IMR-90 (cell line): ENCODE results near the gene MEST. TPM values are rescaled to one million over a fixed set of nuclear protein-coding genes. Genes with fewer than 3 reads are reported as not detected.

ENCODE experiments used
- ATAC-seq: fragments of 200-7000 bp; cut with Tn5 transposase; 2 replicates; pipeline ENCODE4 v1.9.1; 2020; ENCODE audit warnings: low read depth, mild to moderate bottlenecking, moderate library complexity
- BruUV-seq: library from RNA; stranded (reverse); fragments of 400-500 nt; replicated peaks from 2 replicates; lab custom pipeline; 2021; lab: Mats Ljungman, UMichigan
- CTCF ChIA-PET: fragments of 300-600 bp; formaldehyde crosslinking; extraction: SDS; loops from one replicate; lab custom pipeline; 2021; ENCODE audit warnings: antibody characterized with exemption; lab: Yijun Ruan, JAX
- POLR2A ChIA-PET: fragments of 300-600 bp; sonication (Branson Sonifier 250); formaldehyde crosslinking; loops from one replicate; lab custom pipeline; 2022; ENCODE audit warnings: antibody characterized with exemption; ENCODE audit not compliant: unreplicated experiment; lab: Charles Lee
- DNase-seq: peaks from one replicate; pipeline ENCODE4 v3.0.0; 2013
- H2AFZ ChIP-seq: replicated peaks from 2 replicates; pipeline ENCODE3; 2013; ENCODE audit warnings: low read length, mild to moderate bottlenecking; ENCODE audit not compliant: poor library complexity
- H2AK5ac ChIP-seq: 2 replicates; pipeline ENCODE4 v1.6.1; 2013; ENCODE audit warnings: low read depth, low read length, inconsistent platforms
- H2AK9ac ChIP-seq: replicated peaks from 2 replicates; pipeline ENCODE3; 2013; ENCODE audit warnings: mild to moderate bottlenecking, low read depth, low read length, moderate library complexity; ENCODE audit not compliant: poor library complexity
- H2BK120ac ChIP-seq: 2 replicates; pipeline ENCODE4 v1.6.1; 2013; ENCODE audit warnings: low read depth, low read length, inconsistent platforms
- H2BK15ac ChIP-seq: 3 replicates; pipeline ENCODE4 v1.6.1; 2013; ENCODE audit warnings: low read depth, low read length, inconsistent platforms
- H2BK20ac ChIP-seq: 2 replicates; pipeline ENCODE4 v1.6.1; 2013; ENCODE audit warnings: low read depth, mild to moderate bottlenecking, inconsistent platforms, low read length, moderate library complexity
- H2BK5ac ChIP-seq: 2 replicates; pipeline ENCODE4 v1.6.1; 2013; ENCODE audit warnings: mild to moderate bottlenecking, low read depth, low read length, inconsistent platforms; ENCODE audit not compliant: poor library complexity, severe bottlenecking
- H3K14ac ChIP-seq: replicated peaks from 2 replicates; pipeline ENCODE4 v1.6.1; 2013; ENCODE audit warnings: low read depth, low read length, inconsistent platforms
- H3K18ac ChIP-seq: 2 replicates; pipeline ENCODE4 v1.6.1; 2013; ENCODE audit warnings: low read depth, low read length, control low read depth
- H3K23ac ChIP-seq: 2 replicates; pipeline ENCODE4 v1.6.1; 2013; ENCODE audit warnings: low read depth, low read length, inconsistent platforms
- H3K27ac ChIP-seq: 2 replicates; pipeline ENCODE4 v1.5.1; 2013; ENCODE audit warnings: mild to moderate bottlenecking, control low read depth, low read length; ENCODE audit not compliant: insufficient read depth
- H3K27me3 ChIP-seq: 2 replicates; pipeline ENCODE4 v1.6.1; 2013; ENCODE audit warnings: low read length; ENCODE audit not compliant: control insufficient read depth, insufficient read depth
- H3K36me3 ChIP-seq: 2 replicates; pipeline ENCODE4 v1.6.1; 2013; ENCODE audit warnings: low read length, mixed read lengths; ENCODE audit not compliant: control insufficient read depth, insufficient read depth
- H3K4ac ChIP-seq: 2 replicates; pipeline ENCODE4 v1.6.1; 2013; ENCODE audit warnings: low read depth, low read length, inconsistent platforms
- H3K4me1 ChIP-seq: 2 replicates; pipeline ENCODE4 v1.6.1; 2013; ENCODE audit warnings: low read length, mixed read lengths; ENCODE audit not compliant: control insufficient read depth, insufficient read depth
- H3K4me2 ChIP-seq: 2 replicates; pipeline ENCODE4 v1.6.1; 2013; ENCODE audit warnings: low read depth, mild to moderate bottlenecking, control low read depth, low read length, moderate library complexity
- H3K4me3 ChIP-seq: 2 replicates; pipeline ENCODE4 v1.5.1; 2013; ENCODE audit warnings: low read depth, mild to moderate bottlenecking, control low read depth, low read length, moderate library complexity; ENCODE audit not compliant: insufficient read depth
- H3K56ac ChIP-seq: 2 replicates; pipeline ENCODE4 v1.6.1; 2013; ENCODE audit warnings: low read length, inconsistent platforms; ENCODE audit not compliant: insufficient read depth; ENCODE audit errors: extremely low read depth
- H3K79me1 ChIP-seq, 2 experiments: 2 replicates each; pipeline ENCODE4 v1.6.1; 2013; ENCODE audit warnings: low read length in 2 of 2, inconsistent platforms in 1 of 2, low read depth in 1 of 2
- H3K9ac ChIP-seq: 2 replicates; pipeline ENCODE4 v1.6.1; 2013; ENCODE audit warnings: low read depth, low read length, control low read depth
- H3K9me1 ChIP-seq: 2 replicates; pipeline ENCODE4 v1.6.1; 2013; ENCODE audit warnings: low read length, inconsistent platforms; ENCODE audit not compliant: insufficient read depth
- H3K9me3 ChIP-seq: 2 replicates; pipeline ENCODE4 v1.6.1; 2013; ENCODE audit warnings: low read length; ENCODE audit not compliant: control insufficient read depth, insufficient read depth
- H4K20me1 ChIP-seq: 2 replicates; pipeline ENCODE4 v1.6.1; 2013; ENCODE audit warnings: low read length, inconsistent platforms; ENCODE audit not compliant: insufficient read depth
- H4K5ac ChIP-seq: 2 replicates; pipeline ENCODE4 v1.6.1; 2013; ENCODE audit warnings: mild to moderate bottlenecking, low read depth, low read length, control low read depth
- H4K8ac ChIP-seq, 2 experiments: 2 replicates each; pipeline ENCODE4 v1.6.1; 2013; ENCODE audit warnings: low read depth in 2 of 2, low read length in 2 of 2, control low read depth in 1 of 2, inconsistent platforms in 1 of 2
- H4K91ac ChIP-seq: 2 replicates; pipeline ENCODE4 v1.6.1; 2013; ENCODE audit warnings: low read depth, low read length, inconsistent platforms; ENCODE audit not compliant: insufficient read depth
- CEBPB ChIP-seq: IDR thresholded peaks from 2 replicates; pipeline ENCODE4 v1.6.1; 2012; ENCODE audit warnings: low read depth, low read length, improper control_type of control experiment
- CTCF ChIP-seq: conservative IDR thresholded peaks from 2 replicates; pipeline ENCODE4 v1.5.1; 2012; ENCODE audit warnings: mild to moderate bottlenecking, low read depth, low read length, improper control_type of control experiment
- ELK1 ChIP-seq: fragments of 150-350 bp; IDR thresholded peaks from 2 replicates; pipeline ENCODE4 v1.6.1; 2016; ENCODE audit warnings: low read depth, mild to moderate bottlenecking, low read length, moderate library complexity, borderline replicate concordance
- MAZ ChIP-seq: IDR thresholded peaks from 2 replicates; pipeline ENCODE4 v1.6.1; 2012; ENCODE audit warnings: low read depth, mild to moderate bottlenecking, low read length, improper control_type of control experiment, moderate library complexity, borderline replicate concordance
- MXI1 ChIP-seq: IDR thresholded peaks from 2 replicates; pipeline ENCODE4 v1.6.1; 2012; ENCODE audit warnings: low read depth, mild to moderate bottlenecking, low read length, moderate library complexity, borderline replicate concordance
- NFE2L2 ChIP-seq: fragments of 150-350 bp; IDR thresholded peaks from 2 replicates; pipeline ENCODE4 v1.6.1; 2016; ENCODE audit warnings: low read depth, mild to moderate bottlenecking, low read length
- POLR2A ChIP-seq: IDR thresholded peaks from 2 replicates; pipeline ENCODE4 v1.6.1; 2012; ENCODE audit warnings: mild to moderate bottlenecking, low read depth, low read length
- RAD21 ChIP-seq: IDR thresholded peaks from 2 replicates; pipeline ENCODE4 v1.6.1; 2012; ENCODE audit warnings: low read length, improper control_type of control experiment
- RFX5 ChIP-seq: IDR thresholded peaks from 2 replicates; pipeline ENCODE4 v1.8.0; 2012; ENCODE audit warnings: low read depth, mild to moderate bottlenecking, low read length, moderate library complexity
- WGBS, 2 experiments: methylation state at CpG; one replicate each; pipeline versions ENCODE4 v1.1.5 to v1.1.7; 2013; ENCODE audit warnings: missing lambda C conversion rate in 2 of 2; ENCODE audit not compliant: insufficient read length in 1 of 2; ENCODE audit errors: extremely low coverage in 2 of 2; 5-methylcytosine and 5-hydroxymethylcytosine counted together
- dilution Hi-C: fragments of 300-500 bp; cut with HindIII; formaldehyde crosslinking; loops from one replicate; pipeline ENCODE4 v1.14.3; 2018; ENCODE audit warnings: low sequenced_read_pairs; ENCODE audit not compliant: unreplicated experiment
- in situ Hi-C: fragments of 300-500 bp; cut with MboI; formaldehyde crosslinking; loops from 3 replicates; pipeline ENCODE4 v1.14.3; 2019; ENCODE audit warnings: low sequenced_read_pairs, inconsistent platforms, mixed read lengths
- intact Hi-C: fragments of 100-400 bp; cut with micrococcal nuclease; formaldehyde crosslinking; loops from 2 replicates; pipeline ENCODE4 v1.10.0; 2022
- polyA plus RNA-seq, 3 experiments: library from polyadenylated mRNA; depleted of rRNA; stranded (reverse); fragments of >200 nt; gene quantifications; 2 replicates each; pipeline ENCODE4 v1.2.3, GENCODE V29; 2012; ENCODE audit warnings: low replicate concordance in 1 of 3
- total RNA-seq: library from RNA; depleted of rRNA; stranded (reverse); fragments of >200 nt; gene quantifications from 2 replicates; pipeline ENCODE4 v1.2.3, GENCODE V29; 2012

Gene MEST
- total and polyA plus RNA-seq, 2 of the 4 experiments (the other 2 are of a cell fraction): 219 to 317 TPM

- Histone ChIP-seq H3K79me1 (0 out of 4 replicates have a peak, but pooled peaks cover 0 to 3% of the 10 kb centered on the region in 2 experiments), H3K18ac (no peak overlapping the region), H3K27ac (no peak overlapping the region), H2BK120ac (0 out of 2 replicates have a peak overlapping the region, but pooled peaks have one; percentile 14), H2AK9ac (no peak overlapping the region), H3K9ac (no peak overlapping the region), H2BK5ac (no peak overlapping the region), H3K4me1 (peaks cover 9% of the 10 kb centered on the region), H3K56ac (peak overlapping the region; percentile 11; the same call in 1 of the 2 replicates), H3K4ac (peak overlapping the region; percentile 24; the same call in 1 of the 2 replicates), H4K91ac (peak overlapping the region; percentile 31; the same call in 1 of the 2 replicates), H3K14ac (0 out of 2 replicates have a peak overlapping the region, but pooled peaks have one; percentile 1), H3K23ac (no peak overlapping the region), H4K5ac (no peak overlapping the region), H2AK5ac (no peak overlapping the region), H3K27me3 (peaks cover 5% of the 10 kb centered on the region), H3K9me3 (no peaks in the 10 kb centered on the region), H4K20me1 (no peaks in the 10 kb centered on the region), H3K4me2 (no peak overlapping the region), H3K4me3 (no peak overlapping the region), H4K8ac (peak overlapping the region in 1 of 2 experiments; percentile 20; a peak in 1 of 4 replicates), H2AFZ (peak overlapping the region; percentile 1), H2BK20ac (peak overlapping the region; percentile 30; the same call in 1 of the 2 replicates), H2BK15ac (peak overlapping the region; percentile 15; the same call in 1 of the 3 replicates), H3K36me3 (no peaks in the 10 kb centered on the region), H3K9me1 (no peaks in the 10 kb centered on the region)
- dilution Hi-C loops: no loop called here
- POLR2A ChIA-PET: interaction anchor here (0.6 kb wide), 1 partner anchor 9 kb away, joined by 4 read pairs; no protein-coding TSS in a partner anchor
- no CpG with 5 or more reads among the region's 7 CpGs for WGBS, 2 experiments
- CTCF ChIA-PET: no interaction called here
- TF ChIP-seq RFX5 (no peak), POLR2A (no peak), RAD21 (no peak), MXI1 (no peak), NFE2L2 (no peak), CTCF (no peak), MAZ (no peak), CEBPB (no peak), ELK1 (no peak)
- DNase-seq (no peak), ATAC-seq (no peak)
- intact Hi-C loops: loop anchor here (1.0 to 5.0 kb wide), 2 partner anchors 46 to 283 kb away; partner anchors contain the start of genes CEP41 and TMEM209
- in situ Hi-C loops: loop anchor here (10.0 kb wide), 1 partner anchor 414 kb away; the partner anchor contains the start of gene KLHDC10
- BruUV-seq: no TSS peak
Observed at GRCh38 chr7:130488392-130489139, 3.3 kb upstream of the MEST start.
